A549 (cell line): ENCODE data around the gene USP44.

Source experiments
- ATOH8 ChIP-seq: fragments of 250-450 bp; sonication (Bioruptor Pico); IDR thresholded peaks from 2 replicates; pipeline ENCODE4 v1.5.0; 2020; ENCODE audit warnings: low read depth, mild to moderate bottlenecking, moderate library complexity
- CEBPB ChIP-seq, 2 experiments: fragments of >200 bp in 1 of 2; sonication (Bioruptor Twin) in 1 of 2; formaldehyde crosslinking in 1 of 2; IDR thresholded peaks; 2 replicates each; pipeline ENCODE4 v1.6.1; 2012 to 2016
- CHD4 ChIP-seq: fragments of 200-600 bp; sonication (generic); IDR thresholded peaks from 2 replicates; pipeline ENCODE4 v1.6.1; 2016; ENCODE audit warnings: antibody characterized with exemption, mild to moderate bottlenecking, borderline replicate concordance
- CTCF ChIP-seq: fragments of >200 bp; sonication (Bioruptor Twin); formaldehyde crosslinking; IDR thresholded peaks from 3 replicates; pipeline ENCODE4 v1.5.1; 2016
- EP300 ChIP-seq, 2 experiments: fragments of >200 bp; sonication (Bioruptor Twin); formaldehyde crosslinking; IDR thresholded peaks; 2 replicates in 1 of 2; 3 replicates in 1 of 2; pipeline ENCODE4 v1.6.1; 2016 to 2017
- ESRRA ChIP-seq: fragments of 150-350 bp; IDR thresholded peaks from 2 replicates; pipeline ENCODE4 v1.6.1; 2014; ENCODE audit warnings: mild to moderate bottlenecking, low read length, borderline replicate concordance
- HOXA7 ChIP-seq: fragments of 250-450 bp; sonication (Bioruptor Pico); IDR thresholded peaks from 2 replicates; pipeline ENCODE4 v1.5.0; 2020; ENCODE audit warnings: mild to moderate bottlenecking, moderate library complexity
- JUNB ChIP-seq: fragments of >200 bp; sonication (Bioruptor Twin); formaldehyde crosslinking; IDR thresholded peaks from 2 replicates; pipeline ENCODE4 v1.6.1; 2016
- MAFK ChIP-seq: fragments of 450-650 bp; IDR thresholded peaks from 2 replicates; pipeline ENCODE4 v1.6.1; 2014; ENCODE audit not compliant: partially characterized antibody
- MAX ChIP-seq: IDR thresholded peaks from 2 replicates; pipeline ENCODE4 v1.6.1; 2012
- PBX3 ChIP-seq: IDR thresholded peaks from 2 replicates; pipeline ENCODE4 v1.6.1; 2012
- POLR2A ChIP-seq: IDR thresholded peaks from 2 replicates; pipeline ENCODE4 v1.6.1; 2012; ENCODE audit warnings: mild to moderate bottlenecking, low read length
- USF2 ChIP-seq: fragments of 450-650 bp; IDR thresholded peaks from 2 replicates; pipeline ENCODE4 v1.6.1; 2014; ENCODE audit warnings: antibody characterized with exemption

- TF ChIP-seq PBX3 (no peak), CTCF (no peak), POLR2A (no peak), CHD4 (no peak), HOXA7 (no peak), MAFK (no peak), EP300 (IDR thresholded peaks at IDR 0.05) (no peak), JUNB (no peak), USF2 (no peak), CEBPB (IDR thresholded peaks at IDR 0.05) (no peak), ESRRA (no peak), MAX (no peak), ATOH8 (CRISPR knock-in tag) (no peak)
Measured at GRCh38 chr12:95553197-95553943, 2.1 kb upstream of the USP44 start.
